SU-DHL-6 (cell line): ENCODE results near the gene GARNL3.

Source experiments
- H2AFZ ChIP-seq: fragments of 200-600 bp; sonication (generic); 2 replicates; pipeline ENCODE4 v1.6.1; 2014; ENCODE audit warnings: low read depth, mild to moderate bottlenecking, moderate library complexity, mixed read lengths, antibody characterized with exemption, low read length; ENCODE audit not compliant: severe bottlenecking
- H3F3A ChIP-seq: fragments of 200-600 bp; shearing (Covaris generic); 2 replicates; pipeline ENCODE4 v1.6.0; 2016; ENCODE audit warnings: antibody characterized with exemption, mild to moderate bottlenecking; ENCODE audit not compliant: insufficient read depth
- H3K27ac ChIP-seq: fragments of 200-600 bp; sonication (generic); 2 replicates; pipeline ENCODE4 v1.5.1; 2016; ENCODE audit warnings: low read depth, mild to moderate bottlenecking, low read length, moderate library complexity, mixed read lengths
- H3K27me3 ChIP-seq: fragments of 200-600 bp; sonication (generic), shearing (Covaris generic); 2 replicates; pipeline ENCODE4 v1.6.0; 2014; ENCODE audit warnings: mild to moderate bottlenecking, low read length
- H3K36me3 ChIP-seq: fragments of 200-600 bp; sonication (generic); 2 replicates; pipeline ENCODE4 v1.6.1; 2014; ENCODE audit warnings: mild to moderate bottlenecking, low read length, mixed read lengths
- H3K4me2 ChIP-seq: fragments of 300-600, 200-600 bp; shearing (Covaris generic), sonication (generic); 2 replicates; pipeline ENCODE4 v1.6.0; 2014; ENCODE audit warnings: low read length, low read depth, mild to moderate bottlenecking; ENCODE audit not compliant: poor library complexity, severe bottlenecking
- H3K4me3 ChIP-seq: fragments of 200-600 bp; sonication (generic); 2 replicates; pipeline ENCODE4 v1.5.1; 2014; ENCODE audit warnings: antibody characterized with exemption, low read length, mild to moderate bottlenecking, mixed read lengths; ENCODE audit not compliant: insufficient read depth, poor library complexity, severe bottlenecking
- H3K79me2 ChIP-seq: fragments of 200-600 bp; sonication (generic); 2 replicates; pipeline ENCODE4 v1.6.1; 2014; ENCODE audit warnings: mild to moderate bottlenecking, low read length, moderate library complexity; ENCODE audit not compliant: insufficient read depth
- H3K9ac ChIP-seq: fragments of 200-600 bp; sonication (generic); 2 replicates; pipeline ENCODE4 v1.7.0; 2014; ENCODE audit warnings: mild to moderate bottlenecking, low read length
- H3K9me2 ChIP-seq: fragments of 200-600 bp; sonication (generic); replicated peaks from 2 replicates; pipeline ENCODE4 v1.6.1; 2014; ENCODE audit warnings: low read length; ENCODE audit not compliant: insufficient read depth
- H3K9me3 ChIP-seq: fragments of 200-600 bp; sonication (generic); 2 replicates; pipeline ENCODE4 v1.6.1; 2014; ENCODE audit warnings: low read length, mixed read lengths; ENCODE audit not compliant: insufficient read depth
- H4K20me1 ChIP-seq: fragments of 200-600 bp; sonication (generic); 2 replicates; pipeline ENCODE4 v1.6.1; 2014; ENCODE audit warnings: low read depth, mild to moderate bottlenecking, antibody characterized with exemption, low read length, moderate library complexity, mixed read lengths
- CTCF ChIP-seq: fragments of 200-600 bp; sonication (generic); IDR thresholded peaks from one replicate; pipeline ENCODE4 v1.5.1; 2017; ENCODE audit warnings: antibody characterized with exemption, mild to moderate bottlenecking, low read length, moderate library complexity; ENCODE audit not compliant: insufficient read depth, poor library complexity, severe bottlenecking
- EZH2phosphoT487 ChIP-seq: fragments of 200-600 bp; sonication (generic), shearing (Covaris generic); conservative IDR thresholded peaks from 2 replicates; pipeline ENCODE4 v1.6.1; 2018; ENCODE audit warnings: mild to moderate bottlenecking, antibody characterized with exemption, low read length, moderate library complexity, mixed read lengths

GARNL3 gene

GRCh38 chr9:127411122-127411521, 146.5 kb downstream of the GARNL3 start:
- Histone ChIP-seq H3K36me3 (no peaks in the 10 kb centered on the region), H3F3A (no peaks in the 10 kb centered on the region), H3K9ac (no peak overlapping the region), H2AFZ (no peak overlapping the region), H3K4me2 (no peak overlapping the region), H3K79me2 (no peaks in the 10 kb centered on the region), H3K27ac (no peak overlapping the region), H4K20me1 (no peaks in the 10 kb centered on the region), H3K4me3 (no peak overlapping the region), H3K9me3 (no peaks in the 10 kb centered on the region), H3K27me3 (no peaks in the 10 kb centered on the region), H3K9me2 (no peaks in the 10 kb centered on the region)
- no peak for TF ChIP-seq CTCF
- no peak for TF ChIP-seq EZH2phosphoT487

GRCh38 chr9:127415141-127415540, 150.6 kb downstream of the GARNL3 start:
- Histone ChIP-seq H3F3A (no peaks in the 10 kb centered on the region), H3K4me3 (no peak overlapping the region), H3K4me2 (no peak overlapping the region), H3K79me2 (no peaks in the 10 kb centered on the region), H4K20me1 (no peaks in the 10 kb centered on the region), H3K27ac (no peak overlapping the region), H3K9ac (no peak overlapping the region), H3K9me2 (no peaks in the 10 kb centered on the region), H3K27me3 (no peaks in the 10 kb centered on the region), H3K9me3 (no peaks in the 10 kb centered on the region), H3K36me3 (no peaks in the 10 kb centered on the region), H2AFZ (no peak overlapping the region)
- no peak for TF ChIP-seq EZH2phosphoT487
- no peak for TF ChIP-seq CTCF

GRCh38 chr9:127415657-127416056, 151.1 kb downstream of the GARNL3 start:
- TF ChIP-seq EZH2phosphoT487 (no peak), CTCF (no peak)
- Histone ChIP-seq H3K4me3 (no peak overlapping the region), H3K27me3 (no peaks in the 10 kb centered on the region), H3K9me3 (no peaks in the 10 kb centered on the region), H4K20me1 (no peaks in the 10 kb centered on the region), H3K79me2 (no peaks in the 10 kb centered on the region), H3K27ac (no peak overlapping the region), H3K9ac (no peak overlapping the region), H3K36me3 (no peaks in the 10 kb centered on the region), H3F3A (no peaks in the 10 kb centered on the region), H3K9me2 (no peaks in the 10 kb centered on the region), H2AFZ (no peak overlapping the region), H3K4me2 (no peak overlapping the region)
